ENCODE data around the gene RUFY3. TPM values are rescaled to one million over a fixed set of nuclear protein-coding genes. Genes with fewer than 3 reads are reported as not detected.
"Not testable (repeated sequence)": the region's sequence is repeated elsewhere in the genome, so short reads cannot be mapped to it uniquely, and the experiment has no call there.

Gene RUFY3
- total and polyA plus RNA-seq, 3 experiments from 2014 or later, result 10.4 to 14.8 (median 13.8) TPM

- Mint-ChIP-seq H3K36me3 (peaks cover 0 to 4% (median 0%) of the 10 kb centered on the region in 3 donors), H3K27me3 (no peaks in the 10 kb centered on the region), H3K4me1 (peaks cover 19 to 57% (median 36%) of the 10 kb centered on the region in 3 donors), H3K9me3 (no peaks in the 10 kb centered on the region), H3K27ac (peak overlapping the region in 1 of 8 donors; percentile 84), H3K4me3 (no peak overlapping the region)
- no peak overlapping the region for H3K27ac ChIP-seq (ENCODE audit: low read depth, low read length)
- H3K4me3 ChIP-seq (ENCODE audit: low read length), result no peak overlapping the region
- no peaks in the 10 kb centered on the region for H3K36me3 ChIP-seq (ENCODE audit: insufficient read depth, low read length)
- DNase-seq, result no peak
- H3K4me1 ChIP-seq (ENCODE audit: insufficient read depth, low read length), result peaks cover 9% of the 10 kb centered on the region
- ChIA-PET POLR2A (no interaction called here), CTCF (interaction anchor here (0.6 to 1.7 kb wide), 4 partner anchors 9 to 32 kb away, joined by 3 to 5 read pairs (median 3); no protein-coding TSS in a partner anchor)
- H3K9me3 ChIP-seq (ENCODE audit: low read length), result no peaks in the 10 kb centered on the region
- no peaks in the 10 kb centered on the region for H3K27me3 ChIP-seq (ENCODE audit: insufficient read depth, low read length, poor library complexity, severe bottlenecking)
These were observed 6.7 kb upstream of the RUFY3 start for GRCh38 chr4:70715097-70715496.

GRCh38 chr4:70718811-70719604, 2.8 kb upstream of the RUFY3 start:
- H3K27me3 Mint-ChIP-seq, result no peaks in the 10 kb centered on the region
- H3K4me3 ChIP-seq (ENCODE audit: low read length), result no peak overlapping the region
- ChIA-PET CTCF (interaction anchor here (0.8 kb wide), 1 partner anchor 16 kb away, joined by 3 read pairs; no protein-coding TSS in a partner anchor), POLR2A (no interaction called here)
- H3K4me1 ChIP-seq (ENCODE audit: insufficient read depth, low read length), result peaks cover 17% of the 10 kb centered on the region
- no peaks in the 10 kb centered on the region for H3K27me3 ChIP-seq (ENCODE audit: insufficient read depth, low read length, poor library complexity, severe bottlenecking)
- H3K9me3 ChIP-seq (ENCODE audit: low read length), result no peaks in the 10 kb centered on the region
- H3K36me3 ChIP-seq (ENCODE audit: insufficient read depth, low read length), result no peaks in the 10 kb centered on the region
- no peaks in the 10 kb centered on the region for H3K9me3 Mint-ChIP-seq
- H3K27ac ChIP-seq (ENCODE audit: low read depth, low read length), result no peak overlapping the region
- H3K4me1 Mint-ChIP-seq, result peaks cover 18 to 52% (median 36%) of the 10 kb centered on the region in 3 donors
- no peak overlapping the region for H3K27ac Mint-ChIP-seq
- H3K4me3 Mint-ChIP-seq, result no peak overlapping the region
- H3K36me3 Mint-ChIP-seq, result no peaks in the 10 kb centered on the region
- no peak for DNase-seq

GRCh38 chr4:70722199-70722791, 531 bp downstream of the RUFY3 start:
- Mint-ChIP-seq H3K9me3 (no peaks in the 10 kb centered on the region), H3K27me3 (no peaks in the 10 kb centered on the region), H3K4me3 (peak overlapping the region in 5 of 7 donors; percentile 2 to 68 (median 61)), H3K4me1 (peaks cover 14 to 33% (median 22%) of the 10 kb centered on the region in 3 donors), H3K27ac (peak overlapping the region in 6 of 8 donors; percentile 17 to 86 (median 78)), H3K36me3 (peaks cover 0 to 2% (median 0%) of the 10 kb centered on the region in 3 donors)
- ChIA-PET CTCF (interaction anchor here (1.1 to 6.9 kb wide), 4 partner anchors 14 to 70 kb away, joined by 3 to 51 read pairs (median 8); partner anchors contain the start of gene UTP3), POLR2A (interaction anchor here (1.4 to 1.6 kb wide), 2 partner anchors 14 to 17 kb away, joined by 3 to 4 read pairs; no protein-coding TSS in a partner anchor)
- Histone ChIP-seq H3K4me1 (ENCODE audit: insufficient read depth, low read length) (peaks cover 17% of the 10 kb centered on the region), H3K27ac (ENCODE audit: low read depth, low read length) (no peak overlapping the region), H3K9me3 (ENCODE audit: low read length) (no peaks in the 10 kb centered on the region), H3K27me3 (ENCODE audit: insufficient read depth, low read length, poor library complexity, severe bottlenecking) (no peaks in the 10 kb centered on the region), H3K36me3 (ENCODE audit: insufficient read depth, low read length) (no peaks in the 10 kb centered on the region), H3K4me3 (ENCODE audit: low read length) (no peak overlapping the region)
- peak in 3 of 5 donors; percentile 32 to 78 (median 38) for DNase-seq

- Mint-ChIP-seq H3K36me3 (peaks cover 0 to 4% (median 2%) of the 10 kb centered on the region in 3 donors), H3K4me3 (no peak overlapping the region), H3K27ac (no peak overlapping the region), H3K9me3 (no peaks in the 10 kb centered on the region), H3K4me1 (peaks cover 14 to 23% (median 18%) of the 10 kb centered on the region in 3 donors), H3K27me3 (no peaks in the 10 kb centered on the region)
- POLR2A ChIA-PET, result interaction anchor here (0.5 to 1.3 kb wide), 3 partner anchors 10 to 205 kb away, joined by 3 to 4 read pairs (median 4); no protein-coding TSS in a partner anchor
- no peaks in the 10 kb centered on the region for H3K9me3 ChIP-seq (ENCODE audit: low read length)
- H3K27ac ChIP-seq (ENCODE audit: low read depth, low read length), result no peak overlapping the region
- H3K4me1 ChIP-seq (ENCODE audit: insufficient read depth, low read length), result peaks cover 17% of the 10 kb centered on the region
- DNase-seq, result no peak
- CTCF ChIA-PET, result interaction anchor here (1.1 to 6.9 kb wide), 3 partner anchors 9 to 12 kb away, joined by 3 to 51 read pairs (median 3); no protein-coding TSS in a partner anchor
- H3K27me3 ChIP-seq (ENCODE audit: insufficient read depth, low read length, poor library complexity, severe bottlenecking), result no peaks in the 10 kb centered on the region
- no peak overlapping the region for H3K4me3 ChIP-seq (ENCODE audit: low read length)
- no peaks in the 10 kb centered on the region for H3K36me3 ChIP-seq (ENCODE audit: insufficient read depth, low read length)
These were observed 2.7 kb downstream of the RUFY3 start for GRCh38 chr4:70724463-70724862.

GRCh38 chr4:70725633-70726032, 3.9 kb downstream of the RUFY3 start:
- peak overlapping the region in 1 of 8 donors; percentile 71 for H3K27ac Mint-ChIP-seq
- no peak overlapping the region for H3K4me3 Mint-ChIP-seq
- Histone ChIP-seq H3K4me1 (ENCODE audit: insufficient read depth, low read length) (peaks cover 17% of the 10 kb centered on the region), H3K27me3 (ENCODE audit: insufficient read depth, low read length, poor library complexity, severe bottlenecking) (no peaks in the 10 kb centered on the region), H3K9me3 (ENCODE audit: low read length) (no peaks in the 10 kb centered on the region), H3K36me3 (ENCODE audit: insufficient read depth, low read length) (no peaks in the 10 kb centered on the region), H3K27ac (ENCODE audit: low read depth, low read length) (no peak overlapping the region), H3K4me3 (ENCODE audit: low read length) (no peak overlapping the region)
- H3K9me3 Mint-ChIP-seq, result no peaks in the 10 kb centered on the region
- H3K36me3 Mint-ChIP-seq, result peaks cover 0 to 4% (median 2%) of the 10 kb centered on the region in 3 donors
- POLR2A ChIA-PET, result interaction anchor here (0.6 kb wide), 1 partner anchor 10 kb away, joined by 3 read pairs; no protein-coding TSS in a partner anchor
- CTCF ChIA-PET, result interaction anchor here (6.9 kb wide), 1 partner anchor 11 kb away, joined by 51 read pairs; no protein-coding TSS in a partner anchor
- peaks cover 13 to 23% (median 18%) of the 10 kb centered on the region in 3 donors for H3K4me1 Mint-ChIP-seq
- H3K27me3 Mint-ChIP-seq, result no peaks in the 10 kb centered on the region
- DNase-seq, result no peak

GRCh38 chr4:70726515-70726914, 4.8 kb downstream of the RUFY3 start:
- H3K9me3 Mint-ChIP-seq; H3K9me3 ChIP-seq (ENCODE audit: low read length); H3K27me3 Mint-ChIP-seq; H3K36me3 Mint-ChIP-seq; H3K4me3 Mint-ChIP-seq; H3K27ac ChIP-seq (ENCODE audit: low read depth, low read length); H3K27me3 ChIP-seq (ENCODE audit: insufficient read depth, low read length, poor library complexity, severe bottlenecking); DNase-seq; H3K36me3 ChIP-seq (ENCODE audit: insufficient read depth, low read length); H3K27ac Mint-ChIP-seq; POLR2A ChIA-PET; H3K4me3 ChIP-seq (ENCODE audit: low read length): not testable (repeated sequence)
- peaks cover 13 to 21% (median 15%) of the 10 kb centered on the region in 3 donors for H3K4me1 Mint-ChIP-seq
- H3K4me1 ChIP-seq (ENCODE audit: insufficient read depth, low read length), result peaks cover 17% of the 10 kb centered on the region
- CTCF ChIA-PET, result interaction anchor here (6.9 kb wide), 1 partner anchor 10 kb away, joined by 51 read pairs; no protein-coding TSS in a partner anchor

- Histone ChIP-seq H3K9me3 (ENCODE audit: low read length) (no peaks in the 10 kb centered on the region), H3K4me3 (ENCODE audit: low read length) (no peak overlapping the region), H3K4me1 (ENCODE audit: insufficient read depth, low read length) (peaks cover 1% of the 10 kb centered on the region), H3K36me3 (ENCODE audit: insufficient read depth, low read length) (no peaks in the 10 kb centered on the region), H3K27me3 (ENCODE audit: insufficient read depth, low read length, poor library complexity, severe bottlenecking) (no peaks in the 10 kb centered on the region), H3K27ac (ENCODE audit: low read depth, low read length) (no peak overlapping the region)
- ChIA-PET POLR2A (no interaction called here), CTCF (interaction anchor here (1.7 kb wide), 1 partner anchor 8 kb away, joined by 6 read pairs; no protein-coding TSS in a partner anchor)
- peaks cover 0 to 4% (median 2%) of the 10 kb centered on the region in 3 donors for H3K36me3 Mint-ChIP-seq
- H3K27me3 Mint-ChIP-seq, result no peaks in the 10 kb centered on the region
- H3K9me3 Mint-ChIP-seq, result no peaks in the 10 kb centered on the region
- no peak overlapping the region for H3K4me3 Mint-ChIP-seq
- DNase-seq, result no peak
- H3K4me1 Mint-ChIP-seq, result peaks cover 5 to 17% (median 10%) of the 10 kb centered on the region in 3 donors
- no peak overlapping the region for H3K27ac Mint-ChIP-seq
These were observed 6.3 kb downstream of the RUFY3 start for GRCh38 chr4:70728091-70728490.
